Fibroblast of upper back skin (primary cell): ENCODE results near the gene ZNF331.
"Not testable (repeated sequence)": the region's sequence is repeated elsewhere in the genome, so short reads cannot be mapped to it uniquely, and the experiment has no call there.

Source experiments
- DNase-seq: peaks from one replicate; pipeline ENCODE4 v3.0.0-alpha.2; 2013

ZNF331 gene

DNA sequence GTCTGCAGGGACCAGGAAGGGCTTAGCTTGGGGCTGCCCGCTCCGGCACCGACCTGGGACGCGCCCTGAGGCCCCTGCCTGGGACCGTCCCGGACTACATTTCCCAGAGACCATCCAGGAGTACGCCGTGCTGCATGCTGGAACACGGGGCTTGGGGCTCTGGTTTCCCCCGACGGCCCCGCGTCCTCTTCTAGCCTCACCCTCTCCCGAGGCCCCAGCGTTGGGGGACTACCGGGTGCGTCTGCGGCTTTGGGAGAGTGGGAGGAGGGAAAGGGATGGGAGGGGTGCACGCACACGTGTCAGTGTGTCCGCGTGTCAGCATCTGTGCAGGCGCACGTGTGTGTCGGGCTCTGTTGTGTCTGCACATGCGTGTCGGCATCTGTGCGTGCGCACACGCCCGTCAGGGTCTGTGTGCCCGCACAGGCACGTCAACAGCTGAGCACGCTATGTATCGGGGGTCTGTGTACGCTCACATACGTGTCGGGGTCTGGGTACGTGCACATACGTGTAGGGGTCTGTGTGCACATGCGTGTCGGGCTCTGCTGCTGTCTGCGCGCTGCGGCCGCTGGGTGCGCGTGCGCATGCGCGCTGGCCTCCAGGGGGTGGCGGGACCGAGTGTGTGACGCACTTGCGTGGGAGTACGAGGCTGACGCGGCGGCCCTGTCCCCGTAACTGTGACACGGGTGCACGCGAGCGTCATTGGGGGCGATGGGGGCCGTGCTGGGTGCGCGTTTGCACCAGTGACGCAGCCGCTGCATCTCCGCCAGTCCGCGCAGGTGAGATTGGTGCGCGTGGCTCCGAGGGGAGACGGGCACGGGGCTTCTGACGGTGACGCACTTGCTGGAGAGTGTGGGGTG, at the start of gene ZNF331:
Gene ZNF331, plus strand, starts transcription at position 625 of the 857 bp plus-strand sequence. CDS start 31,232 bp downstream, outside the sequence.
- DNase-seq: peak; percentile 70

DNA sequence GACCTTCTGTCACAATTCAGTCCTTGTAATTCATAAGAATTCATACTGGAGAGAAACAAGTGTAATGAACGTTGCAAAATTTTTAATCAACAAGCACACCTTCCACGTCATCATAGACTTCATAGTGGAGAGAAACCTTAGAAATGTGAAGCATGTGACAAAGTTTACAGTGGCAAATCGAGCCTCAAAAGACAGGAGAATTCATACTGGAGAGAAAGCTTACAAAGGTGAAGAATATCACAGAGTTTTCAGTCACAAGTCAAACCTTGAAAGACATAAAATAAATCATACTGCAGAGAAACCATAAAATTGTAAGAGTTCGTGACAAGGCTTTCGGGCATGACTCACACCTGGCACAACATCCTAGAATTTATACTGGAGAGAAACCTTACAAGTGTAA, 45.8 kb upstream of the ZNF331 start:
- no peak for DNase-seq

DNA sequence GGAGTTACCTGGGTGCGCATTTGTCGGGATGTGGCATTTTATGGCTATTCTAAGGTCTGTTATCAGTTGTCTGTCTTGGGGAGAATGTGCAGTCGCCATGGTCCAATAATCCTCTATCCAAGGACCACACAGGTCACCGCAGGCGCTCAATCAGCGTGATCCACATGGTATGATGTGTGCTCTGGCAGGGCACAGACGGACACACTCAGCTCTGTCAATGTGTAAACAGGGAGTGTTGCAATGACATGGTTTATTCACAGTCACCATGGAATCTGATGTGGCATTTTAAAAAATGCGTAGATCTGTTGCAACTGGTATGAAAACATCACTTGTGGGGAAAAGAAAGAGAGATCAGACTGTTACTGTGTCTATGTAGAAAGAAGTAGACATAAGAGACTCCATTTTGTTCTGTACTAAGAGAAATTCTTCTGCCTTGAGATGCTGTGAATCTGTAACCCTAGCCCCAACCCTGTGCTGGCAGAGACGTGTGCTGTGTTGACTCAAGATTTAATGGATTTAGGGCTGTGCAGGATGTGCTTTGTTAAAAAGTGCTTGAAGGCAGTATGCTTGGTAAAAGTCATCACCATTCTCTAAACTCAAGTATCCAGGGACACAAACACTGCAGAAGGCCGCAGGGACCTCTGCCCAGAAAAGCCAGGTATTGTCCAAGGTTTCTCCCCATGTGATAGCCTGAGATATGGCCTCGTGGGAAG, 40.5 kb upstream of the ZNF331 start:
- DNase-seq: not testable (repeated sequence)

GRCh38 chr19:53498024-53498395, 39.9 kb upstream of the ZNF331 start:
- not testable (repeated sequence) for DNase-seq

GRCh38 chr19:53503151-53503550, 34.8 kb upstream of the ZNF331 start:
- not testable (repeated sequence) for DNase-seq

DNA sequence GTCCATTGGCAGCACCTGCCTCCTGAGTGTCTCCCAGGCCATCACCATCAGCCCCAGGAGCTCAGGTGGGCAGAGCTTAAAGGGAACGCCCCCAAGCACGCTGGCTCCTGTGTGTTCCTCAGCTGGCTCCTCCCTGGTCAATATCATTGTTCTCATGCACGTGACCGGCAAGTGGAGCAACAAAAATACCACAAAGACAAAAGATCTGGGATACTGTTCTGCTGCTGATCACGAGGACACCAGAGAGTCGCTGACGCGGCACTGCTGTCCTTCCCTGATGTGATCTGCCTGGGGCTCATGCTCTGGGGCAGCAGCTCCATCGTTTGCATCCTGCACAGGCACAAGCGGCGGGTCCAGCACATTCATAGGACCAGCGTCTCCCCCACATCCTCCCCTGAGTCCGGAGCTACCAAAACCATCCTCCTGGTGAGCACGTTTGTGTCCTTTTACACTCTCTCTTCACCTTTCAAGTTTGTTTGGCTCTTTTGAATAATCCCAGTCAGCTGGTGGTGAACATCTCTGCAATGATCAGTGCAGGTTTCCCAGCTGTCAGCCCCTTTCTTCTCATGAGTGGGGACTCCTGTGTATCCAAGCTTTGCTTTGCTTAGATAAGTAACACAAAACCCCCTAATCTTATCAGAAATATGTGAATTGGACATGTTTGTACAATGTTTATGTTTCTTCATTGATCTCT, 34.1 kb upstream of the ZNF331 start:
- not testable (repeated sequence) for DNase-seq

- DNase-seq: not testable (repeated sequence)
These were observed 33.6 kb upstream of the ZNF331 start for GRCh38 chr19:53504365-53504703.

- no peak for DNase-seq
These were observed 33.1 kb upstream of the ZNF331 start for GRCh38 chr19:53504885-53505284.

DNA sequence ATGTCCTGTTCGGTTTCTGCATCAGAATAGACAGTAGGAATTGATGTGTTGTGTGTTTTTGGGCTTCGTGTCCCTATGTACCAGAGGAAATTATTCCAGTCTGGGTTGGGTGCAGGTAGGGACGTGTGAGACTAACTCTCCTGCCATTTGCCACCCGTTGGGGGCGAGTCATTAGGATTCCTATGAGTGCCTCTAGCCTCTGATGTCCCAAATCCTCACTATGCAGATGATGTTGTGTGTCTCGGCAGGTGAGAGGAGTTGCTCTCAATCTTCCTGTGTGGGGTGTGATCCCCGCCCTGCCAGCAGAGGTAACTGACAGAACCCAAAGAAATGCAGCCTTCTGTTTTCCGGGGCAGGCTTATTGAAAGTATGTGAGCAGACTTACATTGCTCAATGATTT, 31.2 kb upstream of the ZNF331 start:
- no peak for DNase-seq

GRCh38 chr19:53507523-53508442, 30.2 kb upstream of the ZNF331 start:
- DNase-seq: no peak

DNA sequence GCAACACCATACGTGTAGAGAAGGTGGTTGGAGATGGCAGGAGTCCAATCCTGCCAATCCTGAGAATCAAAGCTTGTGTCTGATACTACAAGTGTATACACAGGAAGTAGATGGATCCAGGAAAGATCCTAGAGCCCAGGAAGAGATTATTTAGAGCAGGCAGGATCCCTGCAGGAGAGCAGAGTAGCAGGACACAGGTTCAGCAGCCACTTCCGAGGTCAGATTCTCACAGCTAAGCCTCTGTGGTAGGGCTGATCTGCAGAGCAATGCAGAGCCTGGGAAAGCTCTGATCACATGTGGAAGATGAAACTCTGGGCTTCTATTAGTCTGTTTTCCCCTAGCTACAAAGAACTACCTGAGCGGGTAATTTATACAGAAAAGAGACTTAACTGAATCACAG, 28.5 kb upstream of the ZNF331 start:
- DNase-seq: no peak

DNA sequence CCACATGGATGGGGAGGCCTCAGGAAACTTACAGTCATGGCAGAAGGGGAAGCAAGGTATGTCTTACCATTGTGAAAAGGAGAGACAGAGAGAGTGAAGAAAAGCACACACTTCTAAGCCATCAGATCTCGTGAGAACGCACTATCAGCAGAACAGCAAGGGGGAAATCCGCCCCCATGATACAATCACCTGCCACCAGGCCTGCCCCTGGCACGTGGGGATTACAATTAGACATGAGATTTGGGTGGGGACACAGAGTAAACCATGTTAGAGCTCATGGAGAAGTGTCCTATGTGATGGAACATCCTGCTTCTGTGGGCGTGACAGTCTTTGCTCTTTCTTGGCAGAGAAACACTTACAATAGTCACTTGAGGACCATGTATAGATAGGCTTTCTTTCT, 28.1 kb upstream of the ZNF331 start:
- DNase-seq: no peak

- no peak for DNase-seq
These were observed 26.6 kb upstream of the ZNF331 start for GRCh38 chr19:53511357-53511756.

- DNase-seq: no peak
These were observed 26.0 kb upstream of the ZNF331 start for GRCh38 chr19:53511933-53512374.

GRCh38 chr19:53515047-53515446, 22.9 kb upstream of the ZNF331 start:
- DNase-seq: not testable (repeated sequence)

DNA sequence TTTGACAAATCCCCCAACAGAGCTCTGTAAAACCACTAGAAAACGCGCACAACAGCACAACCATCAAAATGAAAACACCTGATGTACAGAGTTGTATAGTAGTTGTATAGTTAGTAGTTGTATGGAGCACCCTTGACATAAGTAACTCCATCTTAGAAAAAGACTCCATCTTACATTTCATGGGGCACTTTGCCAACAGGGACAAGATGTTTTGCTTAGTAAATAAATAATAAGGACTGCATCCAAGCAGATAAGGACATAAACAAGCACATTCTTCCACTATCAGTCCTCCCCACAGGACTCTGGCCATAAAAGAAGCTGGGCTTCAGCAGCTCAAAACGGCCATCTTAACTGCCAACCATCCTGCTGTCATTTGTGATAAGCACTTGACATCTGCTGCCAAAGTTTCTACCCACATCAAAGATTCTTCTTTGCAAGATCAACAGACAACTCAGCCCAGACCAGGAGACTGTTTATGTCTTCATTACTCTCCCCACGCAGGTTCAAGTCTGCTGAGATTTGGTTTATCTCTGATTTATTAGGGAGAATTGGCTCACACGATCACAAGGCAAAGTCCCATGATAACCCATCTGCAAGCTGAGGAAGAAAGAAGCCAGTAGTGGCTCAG, 20.7 kb upstream of the ZNF331 start:
- no peak for DNase-seq

GRCh38 chr19:53518121-53518520, 19.8 kb upstream of the ZNF331 start:
- DNase-seq: no peak

GRCh38 chr19:53518716-53519115, 19.2 kb upstream of the ZNF331 start:
- DNase-seq: no peak

- no peak for DNase-seq
These were observed 18.5 kb upstream of the ZNF331 start for GRCh38 chr19:53519446-53519845.

DNA sequence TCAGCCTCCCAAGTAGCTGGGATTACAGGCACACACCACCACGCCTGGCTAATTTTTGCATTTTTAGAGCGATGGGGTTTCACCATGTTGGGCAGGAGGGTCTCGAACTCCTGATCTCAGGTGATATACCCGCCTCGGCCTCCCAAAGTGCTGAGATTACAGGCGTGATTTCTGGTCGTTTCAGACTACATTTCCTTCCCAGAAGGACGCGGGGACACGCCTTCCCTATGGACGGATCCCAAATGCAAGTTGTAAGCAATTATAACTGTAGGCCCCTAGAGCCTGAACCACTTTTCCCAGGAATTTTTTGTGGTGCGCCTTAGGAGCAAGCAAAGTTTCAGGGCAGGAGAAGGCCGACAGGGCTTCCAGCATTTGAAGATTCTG, 17.8 kb upstream of the ZNF331 start:
- DNase-seq: no peak

GRCh38 chr19:53520547-53521372, 17.2 kb upstream of the ZNF331 start:
- DNase-seq: peak; percentile 100
